ENCODE data around the gene IPCEF1.

IPCEF1 gene, protein sequence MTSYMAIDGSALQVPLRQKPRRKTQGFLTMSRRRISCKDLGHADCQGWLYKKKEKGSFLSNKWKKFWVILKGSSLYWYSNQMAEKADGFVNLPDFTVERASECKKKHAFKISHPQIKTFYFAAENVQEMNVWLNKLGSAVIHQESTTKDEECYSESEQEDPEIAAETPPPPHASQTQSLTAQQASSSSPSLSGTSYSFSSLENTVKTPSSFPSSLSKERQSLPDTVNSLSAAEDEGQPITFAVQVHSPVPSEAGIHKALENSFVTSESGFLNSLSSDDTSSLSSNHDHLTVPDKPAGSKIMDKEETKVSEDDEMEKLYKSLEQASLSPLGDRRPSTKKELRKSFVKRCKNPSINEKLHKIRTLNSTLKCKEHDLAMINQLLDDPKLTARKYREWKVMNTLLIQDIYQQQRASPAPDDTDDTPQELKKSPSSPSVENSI

GRCh38 chr6:154356690-154357089, at the start of gene IPCEF1:
TSS of gene IPCEF1 (minus strand) at chr6:154356803. CDS start at chr6:154265947, 90,856 bp downstream.
- H3K36me3 ChIP-seq (ENCODE audit: control insufficient read depth in 1 of 2, insufficient read depth in 2 of 2, low read length in 2 of 2), result no peaks in the 10 kb centered on the region
- no peaks in the 10 kb centered on the region for H3K4me1 ChIP-seq (ENCODE audit: control insufficient read depth in 1 of 2, insufficient read depth in 2 of 2, low read length in 2 of 2)
- no peak within 1 kb of the TSS for H3K27ac ChIP-seq (ENCODE audit: low read length)
- peak within 1 kb of the TSS in 1 of 2 donors; percentile 1 for H3K4me3 ChIP-seq (ENCODE audit: low read depth in 1 of 2, low read length in 2 of 2)
- no peaks in the 10 kb centered on the region for H3K9me3 ChIP-seq (ENCODE audit: control insufficient read depth in 1 of 2, low read length in 2 of 2)
- no peaks in the 10 kb centered on the region for H3K27me3 ChIP-seq (ENCODE audit: low read depth, low read length)

GRCh38 chr6:154406301-154406700, 49.7 kb upstream of the IPCEF1 start:
- no peaks in the 10 kb centered on the region for H3K27me3 ChIP-seq (ENCODE audit: low read depth, low read length)
- H3K4me1 ChIP-seq (ENCODE audit: control insufficient read depth in 1 of 2, insufficient read depth in 2 of 2, low read length in 2 of 2), result peaks cover 8 to 14% of the 10 kb centered on the region in 2 donors
- peaks cover 5 to 15% of the 10 kb centered on the region in 2 donors for H3K36me3 ChIP-seq (ENCODE audit: control insufficient read depth in 1 of 2, insufficient read depth in 2 of 2, low read length in 2 of 2)
- H3K4me3 ChIP-seq (ENCODE audit: low read depth in 1 of 2, low read length in 2 of 2), result no peak overlapping the region
- no peaks in the 10 kb centered on the region for H3K9me3 ChIP-seq (ENCODE audit: control insufficient read depth in 1 of 2, low read length in 2 of 2)
- H3K27ac ChIP-seq (ENCODE audit: low read length), result no peak overlapping the region

DNA sequence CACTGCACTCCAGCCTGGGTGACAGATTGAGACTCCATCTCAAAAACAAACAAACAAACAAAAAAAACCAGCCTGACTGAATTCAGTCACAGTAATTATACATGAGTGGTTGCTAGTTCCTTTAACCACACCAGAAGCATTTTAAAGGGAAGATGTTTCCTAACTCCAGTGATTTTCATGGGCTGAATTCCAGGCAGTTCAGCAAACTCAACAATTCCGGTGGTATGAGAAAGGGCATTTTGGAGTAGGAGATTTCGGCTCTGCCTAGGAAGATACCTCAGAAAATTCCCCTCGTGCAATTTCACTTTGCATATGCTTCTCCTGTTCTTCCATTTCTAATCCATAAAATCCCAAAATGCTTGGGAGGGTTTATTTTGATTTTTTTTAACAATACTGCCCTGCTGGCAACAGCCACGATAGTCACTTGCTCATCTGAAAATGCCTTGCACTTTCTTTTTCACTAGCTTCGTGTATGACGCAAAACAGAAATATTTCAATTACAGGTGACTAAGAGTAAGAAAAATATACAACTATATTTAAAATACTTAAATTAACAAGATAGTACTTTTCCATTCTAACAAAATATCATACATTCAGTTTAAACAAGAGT, 48.3 kb upstream of the IPCEF1 start:
- H3K27me3 ChIP-seq (ENCODE audit: low read depth, low read length), result no peaks in the 10 kb centered on the region
- H3K9me3 ChIP-seq (ENCODE audit: control insufficient read depth in 1 of 2, low read length in 2 of 2), result no peaks in the 10 kb centered on the region
- H3K4me1 ChIP-seq (ENCODE audit: control insufficient read depth in 1 of 2, insufficient read depth in 2 of 2, low read length in 2 of 2), result peaks cover 3 to 14% of the 10 kb centered on the region in 2 donors
- H3K4me3 ChIP-seq (ENCODE audit: low read depth in 1 of 2, low read length in 2 of 2), result no peak overlapping the region
- H3K36me3 ChIP-seq (ENCODE audit: control insufficient read depth in 1 of 2, insufficient read depth in 2 of 2, low read length in 2 of 2), result peaks cover 10 to 19% of the 10 kb centered on the region in 2 donors
- H3K27ac ChIP-seq (ENCODE audit: low read length), result no peak overlapping the region

GRCh38 chr6:154403788-154404187, 47.2 kb upstream of the IPCEF1 start:
- H3K27me3 ChIP-seq (ENCODE audit: low read depth, low read length), result no peaks in the 10 kb centered on the region
- H3K4me1 ChIP-seq (ENCODE audit: control insufficient read depth in 1 of 2, insufficient read depth in 2 of 2, low read length in 2 of 2), result peaks cover 3 to 14% of the 10 kb centered on the region in 2 donors
- no peak overlapping the region for H3K27ac ChIP-seq (ENCODE audit: low read length)
- no peaks in the 10 kb centered on the region for H3K9me3 ChIP-seq (ENCODE audit: control insufficient read depth in 1 of 2, low read length in 2 of 2)
- peaks cover 10 to 19% of the 10 kb centered on the region in 2 donors for H3K36me3 ChIP-seq (ENCODE audit: control insufficient read depth in 1 of 2, insufficient read depth in 2 of 2, low read length in 2 of 2)
- no peak overlapping the region for H3K4me3 ChIP-seq (ENCODE audit: low read depth in 1 of 2, low read length in 2 of 2)

DNA sequence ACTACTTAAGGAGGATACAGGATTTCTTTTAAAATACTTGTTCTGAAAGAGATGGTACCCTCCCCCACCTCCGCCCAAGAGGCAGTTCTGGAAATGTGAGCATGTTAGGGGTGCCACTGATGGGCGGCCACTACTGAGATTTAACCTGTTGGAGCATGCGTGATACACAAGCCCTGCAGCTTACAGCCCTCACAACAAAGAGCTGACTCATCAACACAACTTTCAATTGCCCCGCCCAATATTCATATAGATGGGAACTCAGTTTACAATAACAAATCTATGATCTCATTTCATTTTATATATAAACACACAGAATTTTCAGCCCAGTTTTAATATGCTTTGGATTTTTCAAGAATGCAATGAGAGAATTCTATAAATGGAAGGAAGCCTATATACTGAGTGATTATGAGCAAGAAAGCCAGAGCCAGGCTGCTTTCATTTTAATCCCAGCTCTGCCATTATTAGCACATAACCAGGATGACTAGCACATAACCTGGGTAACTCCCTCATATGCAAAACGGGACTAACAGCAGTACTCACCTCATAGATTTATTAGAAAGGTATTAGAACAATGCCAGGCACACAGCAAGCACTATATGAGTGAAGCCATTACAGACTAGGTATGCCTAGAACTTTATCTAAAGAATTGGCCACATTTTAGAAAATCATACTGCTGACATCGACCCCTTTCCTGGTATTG, 45.6 kb upstream of the IPCEF1 start:
- no peak overlapping the region for H3K27ac ChIP-seq (ENCODE audit: low read length)
- H3K4me3 ChIP-seq (ENCODE audit: low read depth in 1 of 2, low read length in 2 of 2), result no peak overlapping the region

GRCh38 chr6:154399097-154399496, 42.5 kb upstream of the IPCEF1 start:
- Histone ChIP-seq H3K27me3 (ENCODE audit: low read depth, low read length) (no peaks in the 10 kb centered on the region), H3K27ac (ENCODE audit: low read length) (no peak overlapping the region), H3K4me1 (ENCODE audit: control insufficient read depth in 1 of 2, insufficient read depth in 2 of 2, low read length in 2 of 2) (peaks cover 3 to 5% of the 10 kb centered on the region in 2 donors), H3K36me3 (ENCODE audit: control insufficient read depth in 1 of 2, insufficient read depth in 2 of 2, low read length in 2 of 2) (peaks cover 10% of the 10 kb centered on the region in 2 donors), H3K9me3 (ENCODE audit: control insufficient read depth in 1 of 2, low read length in 2 of 2) (no peaks in the 10 kb centered on the region), H3K4me3 (ENCODE audit: low read depth in 1 of 2, low read length in 2 of 2) (no peak overlapping the region)

More for the DNA sequence above, 45.6 kb upstream of the IPCEF1 start:
- no peaks in the 10 kb centered on the region for H3K9me3 ChIP-seq (ENCODE audit: control insufficient read depth in 1 of 2, low read length in 2 of 2)
- H3K36me3 ChIP-seq (ENCODE audit: control insufficient read depth in 1 of 2, insufficient read depth in 2 of 2, low read length in 2 of 2), result peaks cover 10 to 19% of the 10 kb centered on the region in 2 donors
- H3K27me3 ChIP-seq (ENCODE audit: low read depth, low read length), result no peaks in the 10 kb centered on the region
- peaks cover 3 to 14% of the 10 kb centered on the region in 2 donors for H3K4me1 ChIP-seq (ENCODE audit: control insufficient read depth in 1 of 2, insufficient read depth in 2 of 2, low read length in 2 of 2)

DNA sequence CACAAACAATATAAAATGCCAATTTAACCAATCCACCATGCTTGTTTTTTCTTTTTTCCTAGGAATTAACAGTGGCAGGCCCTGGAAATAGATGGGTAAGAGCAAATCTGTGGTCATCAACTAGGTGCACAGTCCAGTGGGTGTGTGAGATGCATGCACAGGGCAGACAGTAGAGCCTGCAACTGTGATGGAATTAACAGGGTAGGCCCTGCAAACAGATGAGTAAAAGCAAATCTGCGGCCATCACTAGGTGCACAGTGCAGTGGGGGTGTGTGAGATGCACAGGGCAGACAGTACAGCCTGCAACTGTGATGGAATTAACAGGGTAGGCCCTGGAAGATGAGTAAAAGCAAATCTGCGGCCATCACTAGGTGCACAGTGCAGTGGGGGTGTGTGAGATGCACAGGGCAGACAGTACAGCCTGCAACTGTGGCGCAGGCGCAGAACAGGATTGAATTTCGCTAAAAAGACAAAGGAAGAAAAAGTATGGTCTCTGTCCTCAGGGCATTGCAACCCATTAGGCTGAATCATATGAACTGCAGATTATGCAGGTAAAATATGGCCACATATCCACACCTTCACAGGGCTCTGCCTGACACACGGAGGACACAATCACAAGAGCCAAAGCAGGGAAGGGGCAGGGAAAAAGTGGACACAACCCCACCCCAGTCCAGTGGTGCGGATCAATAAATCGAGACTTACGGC, 41.0 kb upstream of the IPCEF1 start:
- no peaks in the 10 kb centered on the region for H3K27me3 ChIP-seq (ENCODE audit: low read depth, low read length)
- H3K27ac ChIP-seq (ENCODE audit: low read length), result no peak overlapping the region
- H3K4me1 ChIP-seq (ENCODE audit: control insufficient read depth in 1 of 2, insufficient read depth in 2 of 2, low read length in 2 of 2), result no peaks in the 10 kb centered on the region

DNA sequence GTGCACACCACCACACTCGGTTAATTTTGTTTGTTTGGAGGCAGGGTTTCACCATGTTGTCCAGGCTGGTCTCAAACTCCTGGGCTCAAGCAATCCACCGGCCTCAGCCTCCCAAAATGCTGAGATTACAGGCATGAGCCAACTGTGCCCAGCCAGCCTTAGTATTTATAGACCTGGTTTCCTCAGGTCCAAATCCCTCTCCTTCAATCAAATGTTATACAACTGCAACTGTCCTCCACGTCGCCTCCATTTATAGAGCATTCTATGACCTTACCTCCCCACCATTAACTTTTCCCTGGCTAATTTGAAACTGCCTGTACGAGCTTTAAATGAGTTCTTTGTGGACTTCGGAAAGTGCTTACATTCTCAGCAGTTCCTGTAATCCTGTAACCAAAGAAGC, 39.3 kb upstream of the IPCEF1 start:
- no peaks in the 10 kb centered on the region for H3K4me1 ChIP-seq (ENCODE audit: control insufficient read depth in 1 of 2, insufficient read depth in 2 of 2, low read length in 2 of 2)
- no peak overlapping the region for H3K4me3 ChIP-seq (ENCODE audit: low read depth in 1 of 2, low read length in 2 of 2)
- H3K27ac ChIP-seq (ENCODE audit: low read length), result no peak overlapping the region
- H3K27me3 ChIP-seq (ENCODE audit: low read depth, low read length), result no peaks in the 10 kb centered on the region
- H3K9me3 ChIP-seq (ENCODE audit: control insufficient read depth in 1 of 2, low read length in 2 of 2), result no peaks in the 10 kb centered on the region
- peaks cover 0 to 1% of the 10 kb centered on the region in 2 donors for H3K36me3 ChIP-seq (ENCODE audit: control insufficient read depth in 1 of 2, insufficient read depth in 2 of 2, low read length in 2 of 2)

More for the DNA sequence above, 41.0 kb upstream of the IPCEF1 start:
- Histone ChIP-seq H3K9me3 (ENCODE audit: control insufficient read depth in 1 of 2, low read length in 2 of 2) (no peaks in the 10 kb centered on the region), H3K36me3 (ENCODE audit: control insufficient read depth in 1 of 2, insufficient read depth in 2 of 2, low read length in 2 of 2) (peaks cover 10% of the 10 kb centered on the region in 2 donors), H3K4me3 (ENCODE audit: low read depth in 1 of 2, low read length in 2 of 2) (no peak overlapping the region)

DNA sequence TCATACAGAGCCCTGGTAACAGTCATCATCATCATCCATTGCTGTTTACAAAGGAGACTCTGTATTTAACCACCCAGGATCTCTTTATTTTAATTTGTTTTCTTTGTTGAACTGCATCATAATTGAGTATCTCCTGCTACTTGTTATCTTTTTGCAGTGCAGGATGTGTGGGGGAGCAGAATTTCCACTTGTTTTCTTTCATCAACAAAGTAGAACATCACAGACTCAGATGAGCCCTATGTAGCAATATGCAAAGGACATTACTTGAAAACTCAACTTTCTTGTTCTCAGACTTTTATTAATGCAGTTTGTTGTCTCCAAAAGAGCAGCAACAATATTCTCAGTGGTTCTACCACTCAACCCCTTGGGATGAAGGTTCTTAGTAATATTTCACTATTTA, 38.7 kb upstream of the IPCEF1 start:
- Histone ChIP-seq H3K27ac (ENCODE audit: low read length) (no peak overlapping the region), H3K36me3 (ENCODE audit: control insufficient read depth in 1 of 2, insufficient read depth in 2 of 2, low read length in 2 of 2) (no peaks in the 10 kb centered on the region), H3K4me1 (ENCODE audit: control insufficient read depth in 1 of 2, insufficient read depth in 2 of 2, low read length in 2 of 2) (no peaks in the 10 kb centered on the region), H3K27me3 (ENCODE audit: low read depth, low read length) (no peaks in the 10 kb centered on the region), H3K4me3 (ENCODE audit: low read depth in 1 of 2, low read length in 2 of 2) (no peak overlapping the region), H3K9me3 (ENCODE audit: control insufficient read depth in 1 of 2, low read length in 2 of 2) (no peaks in the 10 kb centered on the region)

DNA sequence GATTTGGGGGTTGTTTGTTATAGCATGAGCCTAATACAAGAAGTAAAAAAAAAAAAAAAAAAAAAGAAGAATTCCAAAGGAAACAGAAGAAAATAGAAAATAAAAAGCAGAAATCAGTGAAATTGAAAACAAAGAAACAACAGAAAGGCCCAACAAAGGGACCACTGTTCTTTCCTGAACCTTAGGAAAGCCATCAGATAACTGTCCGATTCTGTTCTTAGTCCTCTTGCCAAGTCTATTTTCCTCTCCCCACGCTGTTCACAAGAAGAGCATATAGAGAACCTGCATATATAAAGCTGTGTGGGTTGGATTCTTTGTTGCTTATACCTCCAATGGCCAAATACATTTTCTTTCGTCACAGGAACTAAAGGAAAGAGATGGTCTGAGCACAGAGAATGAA, 38.0 kb upstream of the IPCEF1 start:
- Histone ChIP-seq H3K27ac (ENCODE audit: low read length) (no peak overlapping the region), H3K36me3 (ENCODE audit: control insufficient read depth in 1 of 2, insufficient read depth in 2 of 2, low read length in 2 of 2) (no peaks in the 10 kb centered on the region), H3K9me3 (ENCODE audit: control insufficient read depth in 1 of 2, low read length in 2 of 2) (no peaks in the 10 kb centered on the region), H3K4me3 (ENCODE audit: low read depth in 1 of 2, low read length in 2 of 2) (no peak overlapping the region), H3K27me3 (ENCODE audit: low read depth, low read length) (no peaks in the 10 kb centered on the region), H3K4me1 (ENCODE audit: control insufficient read depth in 1 of 2, insufficient read depth in 2 of 2, low read length in 2 of 2) (no peaks in the 10 kb centered on the region)

DNA sequence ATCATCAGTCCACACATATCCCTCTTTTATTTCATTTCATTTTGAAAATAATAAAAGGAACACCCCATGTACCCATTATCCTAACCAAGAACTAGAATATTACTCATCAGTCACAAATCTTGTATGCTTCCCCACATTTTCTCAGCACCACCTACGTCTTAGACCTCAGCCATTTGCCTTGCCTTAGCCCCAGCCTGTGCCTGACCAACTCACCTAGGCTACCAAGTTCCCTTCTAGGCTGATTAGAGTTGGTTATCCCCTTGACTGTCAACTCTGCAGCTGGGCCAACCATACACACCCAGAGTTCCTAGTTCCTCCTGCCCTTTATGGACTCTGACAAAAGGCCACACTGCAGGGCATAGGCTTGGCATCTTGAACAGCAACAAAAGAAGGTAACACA, 33.4 kb upstream of the IPCEF1 start:
- Histone ChIP-seq H3K36me3 (ENCODE audit: control insufficient read depth in 1 of 2, insufficient read depth in 2 of 2, low read length in 2 of 2) (no peaks in the 10 kb centered on the region), H3K4me3 (ENCODE audit: low read depth in 1 of 2, low read length in 2 of 2) (no peak overlapping the region), H3K4me1 (ENCODE audit: control insufficient read depth in 1 of 2, insufficient read depth in 2 of 2, low read length in 2 of 2) (no peaks in the 10 kb centered on the region), H3K27ac (ENCODE audit: low read length) (no peak overlapping the region), H3K9me3 (ENCODE audit: control insufficient read depth in 1 of 2, low read length in 2 of 2) (no peaks in the 10 kb centered on the region), H3K27me3 (ENCODE audit: low read depth, low read length) (no peaks in the 10 kb centered on the region)

Measured in muscle layer of duodenum (tissue), 2 donors.